Measurements from ENCODE around the gene ST14.

ST14 gene

DNA sequence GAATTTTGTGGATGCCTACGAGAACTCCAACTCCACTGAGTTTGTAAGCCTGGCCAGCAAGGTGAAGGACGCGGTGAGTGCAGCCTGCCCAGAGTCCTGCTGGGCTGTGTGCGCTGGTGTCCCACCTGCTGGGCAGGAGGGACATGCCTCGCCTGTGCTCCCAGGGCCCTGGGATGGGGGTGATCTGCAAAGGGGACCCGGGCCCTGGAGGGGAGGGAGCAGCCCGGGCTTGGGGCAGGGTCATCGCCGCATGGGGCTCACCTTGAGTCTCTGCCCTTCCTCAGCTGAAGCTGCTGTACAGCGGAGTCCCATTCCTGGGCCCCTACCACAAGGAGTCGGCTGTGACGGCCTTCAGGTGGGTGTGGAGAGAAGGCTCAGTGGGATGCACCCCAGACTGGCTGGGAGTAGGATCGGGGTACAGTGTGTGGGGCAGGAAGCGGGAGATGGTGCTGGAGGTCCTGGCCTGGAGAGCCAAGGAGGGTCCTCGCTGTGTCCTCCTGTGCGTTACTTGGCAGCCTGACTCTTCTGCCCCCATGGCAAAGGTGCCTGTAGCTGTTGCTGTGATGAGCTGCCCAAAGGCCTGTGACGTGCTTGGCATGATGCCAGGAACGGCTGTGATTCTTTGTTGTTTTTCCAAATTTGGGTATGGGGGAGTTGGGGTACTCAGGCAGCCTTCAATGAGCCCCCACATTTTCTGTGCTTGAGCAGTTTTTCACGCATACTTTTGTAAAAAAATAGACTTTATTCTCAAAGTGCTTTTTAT, 29.2 kb downstream of the ST14 start:
- H3K4me3 ChIP-seq (ENCODE audit: low read length) = no peak overlapping the region
- H3K27me3 ChIP-seq (replicated peaks; ENCODE audit: insufficient read depth, low read length) = no peaks in the 10 kb centered on the region
- no peak overlapping the region for H2AFZ ChIP-seq (ENCODE audit: low read length)
- H3K9me3 ChIP-seq (replicated peaks; ENCODE audit: insufficient read depth, low read length) = no peaks in the 10 kb centered on the region
- H3K9me2 ChIP-seq (replicated peaks; ENCODE audit: insufficient read depth, low read length) = no peaks in the 10 kb centered on the region
- no peak overlapping the region for H3K27ac ChIP-seq (ENCODE audit: low read length)
- no peaks in the 10 kb centered on the region for H3K36me3 ChIP-seq (replicated peaks; ENCODE audit: insufficient read depth, low read length)
- H3F3A ChIP-seq (ENCODE audit: insufficient read depth, low read length) = no peaks in the 10 kb centered on the region
- no peak for DNase-seq
- TF ChIP-seq, protein P1, sequence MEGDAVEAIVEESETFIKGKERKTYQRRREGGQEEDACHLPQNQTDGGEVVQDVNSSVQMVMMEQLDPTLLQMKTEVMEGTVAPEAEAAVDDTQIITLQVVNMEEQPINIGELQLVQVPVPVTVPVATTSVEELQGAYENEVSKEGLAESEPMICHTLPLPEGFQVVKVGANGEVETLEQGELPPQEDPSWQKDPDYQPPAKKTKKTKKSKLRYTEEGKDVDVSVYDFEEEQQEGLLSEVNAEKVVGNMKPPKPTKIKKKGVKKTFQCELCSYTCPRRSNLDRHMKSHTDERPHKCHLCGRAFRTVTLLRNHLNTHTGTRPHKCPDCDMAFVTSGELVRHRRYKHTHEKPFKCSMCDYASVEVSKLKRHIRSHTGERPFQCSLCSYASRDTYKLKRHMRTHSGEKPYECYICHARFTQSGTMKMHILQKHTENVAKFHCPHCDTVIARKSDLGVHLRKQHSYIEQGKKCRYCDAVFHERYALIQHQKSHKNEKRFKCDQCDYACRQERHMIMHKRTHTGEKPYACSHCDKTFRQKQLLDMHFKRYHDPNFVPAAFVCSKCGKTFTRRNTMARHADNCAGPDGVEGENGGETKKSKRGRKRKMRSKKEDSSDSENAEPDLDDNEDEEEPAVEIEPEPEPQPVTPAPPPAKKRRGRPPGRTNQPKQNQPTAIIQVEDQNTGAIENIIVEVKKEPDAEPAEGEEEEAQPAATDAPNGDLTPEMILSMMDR (IDR thresholded peaks at IDR 0.05; ENCODE audit: low read length) = no peak
- TF ChIP-seq EZH2 (optimal IDR thresholded peaks at IDR 0.05; ENCODE audit: low read depth, low read length) (no peak), EZH2phosphoT487 (IDR thresholded peaks at IDR 0.05; ENCODE audit: low read length) (no peak)
- H3K4me2 ChIP-seq (ENCODE audit: low read depth, low read length) = no peak overlapping the region
- H3K79me2 ChIP-seq (ENCODE audit: low read length) = peaks cover 70% of the 10 kb centered on the region
- H4K20me1 ChIP-seq (ENCODE audit: insufficient read depth, low read length) = 0 out of 2 replicates have a peak, but pooled peaks cover 3% of the 10 kb centered on the region
- no peaks in the 10 kb centered on the region for H3K4me1 ChIP-seq (ENCODE audit: low read length)
- no peak overlapping the region for H3K9ac ChIP-seq (ENCODE audit: low read length)

DNA sequence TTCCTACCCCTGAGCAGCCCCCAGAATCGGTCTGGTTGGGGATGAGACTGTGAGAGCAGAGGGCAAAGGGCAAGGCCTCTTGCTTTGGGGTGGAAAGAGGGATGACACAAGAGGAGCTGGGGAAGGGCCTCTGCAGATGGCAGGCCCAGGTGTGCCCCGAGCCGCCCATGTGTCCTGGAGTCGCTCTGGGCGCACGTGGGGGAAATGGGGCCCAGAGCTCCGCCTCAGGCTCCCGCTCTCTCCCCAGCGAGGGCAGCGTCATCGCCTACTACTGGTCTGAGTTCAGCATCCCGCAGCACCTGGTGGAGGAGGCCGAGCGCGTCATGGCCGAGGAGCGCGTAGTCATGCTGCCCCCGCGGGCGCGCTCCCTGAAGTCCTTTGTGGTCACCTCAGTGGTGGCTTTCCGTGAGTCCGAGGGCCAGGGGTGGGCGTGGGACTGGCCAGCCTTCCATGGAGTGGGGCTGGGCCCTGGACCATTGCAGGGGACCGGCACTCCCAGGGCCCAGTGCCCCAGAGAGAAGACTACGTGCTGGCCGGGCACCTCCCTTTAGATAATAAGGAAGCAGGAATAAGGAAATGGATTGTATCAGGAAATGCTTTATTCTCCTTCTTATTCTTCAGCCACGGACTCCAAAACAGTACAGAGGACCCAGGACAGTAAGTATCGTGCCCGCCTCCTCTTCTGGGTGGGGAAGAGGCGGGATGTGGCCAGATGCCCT, 30.1 kb downstream of the ST14 start:
- H4K20me1 ChIP-seq (ENCODE audit: insufficient read depth, low read length) = 0 out of 2 replicates have a peak, but pooled peaks cover 3% of the 10 kb centered on the region
- H3K4me2 ChIP-seq (ENCODE audit: low read depth, low read length) = no peak overlapping the region
- H3K27me3 ChIP-seq (replicated peaks; ENCODE audit: insufficient read depth, low read length) = no peaks in the 10 kb centered on the region
- TF ChIP-seq EZH2phosphoT487 (IDR thresholded peaks at IDR 0.05; ENCODE audit: low read length) = no peak
- TF ChIP-seq, protein P1 (IDR thresholded peaks at IDR 0.05; ENCODE audit: low read length) = no peak
- no peak for TF ChIP-seq EZH2 (optimal IDR thresholded peaks at IDR 0.05; ENCODE audit: low read depth, low read length)
- H3K27ac ChIP-seq (ENCODE audit: low read length) = no peak overlapping the region
- H3K9ac ChIP-seq (ENCODE audit: low read length) = no peak overlapping the region
- no peak for DNase-seq
- no peaks in the 10 kb centered on the region for H3K36me3 ChIP-seq (replicated peaks; ENCODE audit: insufficient read depth, low read length)
- H2AFZ ChIP-seq (ENCODE audit: low read length) = no peak overlapping the region
- H3K79me2 ChIP-seq (ENCODE audit: low read length) = peaks cover 61% of the 10 kb centered on the region
- no peak overlapping the region for H3K4me3 ChIP-seq (ENCODE audit: low read length)
- H3F3A ChIP-seq (ENCODE audit: insufficient read depth, low read length) = no peaks in the 10 kb centered on the region
- H3K4me1 ChIP-seq (ENCODE audit: low read length) = no peaks in the 10 kb centered on the region
- H3K9me2 ChIP-seq (replicated peaks; ENCODE audit: insufficient read depth, low read length) = no peaks in the 10 kb centered on the region
- H3K9me3 ChIP-seq (replicated peaks; ENCODE audit: insufficient read depth, low read length) = no peaks in the 10 kb centered on the region

DNA sequence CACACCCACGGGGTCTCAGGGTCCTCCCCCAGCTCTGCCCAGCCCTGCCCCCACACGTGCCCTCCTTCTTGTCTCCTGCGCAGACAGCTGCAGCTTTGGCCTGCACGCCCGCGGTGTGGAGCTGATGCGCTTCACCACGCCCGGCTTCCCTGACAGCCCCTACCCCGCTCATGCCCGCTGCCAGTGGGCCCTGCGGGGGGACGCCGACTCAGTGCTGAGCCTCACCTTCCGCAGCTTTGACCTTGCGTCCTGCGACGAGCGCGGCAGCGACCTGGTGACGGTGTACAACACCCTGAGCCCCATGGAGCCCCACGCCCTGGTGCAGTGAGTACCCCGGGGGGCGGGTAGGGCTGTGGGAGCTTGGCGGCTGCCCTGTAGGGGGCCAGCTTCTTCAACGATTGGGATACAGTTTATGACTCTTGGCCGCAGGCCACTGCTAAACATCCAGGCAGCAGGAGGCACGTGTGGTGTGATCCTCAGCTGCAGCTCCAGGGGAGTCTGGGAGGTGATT, 30.8 kb downstream of the ST14 start:
- no peak overlapping the region for H2AFZ ChIP-seq (ENCODE audit: low read length)
- H3K27ac ChIP-seq (ENCODE audit: low read length) = no peak overlapping the region
- no peaks in the 10 kb centered on the region for H3K9me3 ChIP-seq (replicated peaks; ENCODE audit: insufficient read depth, low read length)
- peaks cover 54% of the 10 kb centered on the region for H3K79me2 ChIP-seq (ENCODE audit: low read length)
- no peak overlapping the region for H3K4me3 ChIP-seq (ENCODE audit: low read length)
- no peak overlapping the region for H3K4me2 ChIP-seq (ENCODE audit: low read depth, low read length)
- DNase-seq = no peak
- H3K9ac ChIP-seq (ENCODE audit: low read length) = no peak overlapping the region
- H3K27me3 ChIP-seq (replicated peaks; ENCODE audit: insufficient read depth, low read length) = no peaks in the 10 kb centered on the region
- no peaks in the 10 kb centered on the region for H3K9me2 ChIP-seq (replicated peaks; ENCODE audit: insufficient read depth, low read length)
- H3K4me1 ChIP-seq (ENCODE audit: low read length) = no peaks in the 10 kb centered on the region
- 0 out of 2 replicates have a peak, but pooled peaks cover 3% of the 10 kb centered on the region for H4K20me1 ChIP-seq (ENCODE audit: insufficient read depth, low read length)
- TF ChIP-seq, protein P1 (IDR thresholded peaks at IDR 0.05; ENCODE audit: low read length) = no peak
- TF ChIP-seq EZH2phosphoT487 (IDR thresholded peaks at IDR 0.05; ENCODE audit: low read length) (no peak), EZH2 (optimal IDR thresholded peaks at IDR 0.05; ENCODE audit: low read depth, low read length) (no peak)
- H3K36me3 ChIP-seq (replicated peaks; ENCODE audit: insufficient read depth, low read length) = no peaks in the 10 kb centered on the region
- H3F3A ChIP-seq (ENCODE audit: insufficient read depth, low read length) = no peaks in the 10 kb centered on the region

Data from MM.1S (cell line).